Frontal cortex (tissue), 4 donors: Measurements from ENCODE around the gene KLK6. TPM values are rescaled to one million over a fixed set of nuclear protein-coding genes. Genes with fewer than 3 reads are reported as not detected.

Experiments
- DNase-seq, 2 donors: peaks; one replicate each; pipeline ENCODE4 v3.0.0; 2012; ENCODE audit warnings: low spot score in 2 of 2
- FAIRE-seq: peaks from 2 replicates; lab custom pipeline; 2012; peaks lifted over from hg19 to GRCh38; lab: Jason Lieb, UNC
- total RNA-seq: library from RNA; depleted of rRNA; stranded (reverse); fragments of >200 nt; gene quantifications from one replicate; pipeline ENCODE4 v1.2.3, GENCODE V29; 2014
- donor health status: control.
- donor health status: control.
- donor health status: control.

The KLK6 gene
- total RNA-seq, 1 donor from 2014 or later = not detected

DNA sequence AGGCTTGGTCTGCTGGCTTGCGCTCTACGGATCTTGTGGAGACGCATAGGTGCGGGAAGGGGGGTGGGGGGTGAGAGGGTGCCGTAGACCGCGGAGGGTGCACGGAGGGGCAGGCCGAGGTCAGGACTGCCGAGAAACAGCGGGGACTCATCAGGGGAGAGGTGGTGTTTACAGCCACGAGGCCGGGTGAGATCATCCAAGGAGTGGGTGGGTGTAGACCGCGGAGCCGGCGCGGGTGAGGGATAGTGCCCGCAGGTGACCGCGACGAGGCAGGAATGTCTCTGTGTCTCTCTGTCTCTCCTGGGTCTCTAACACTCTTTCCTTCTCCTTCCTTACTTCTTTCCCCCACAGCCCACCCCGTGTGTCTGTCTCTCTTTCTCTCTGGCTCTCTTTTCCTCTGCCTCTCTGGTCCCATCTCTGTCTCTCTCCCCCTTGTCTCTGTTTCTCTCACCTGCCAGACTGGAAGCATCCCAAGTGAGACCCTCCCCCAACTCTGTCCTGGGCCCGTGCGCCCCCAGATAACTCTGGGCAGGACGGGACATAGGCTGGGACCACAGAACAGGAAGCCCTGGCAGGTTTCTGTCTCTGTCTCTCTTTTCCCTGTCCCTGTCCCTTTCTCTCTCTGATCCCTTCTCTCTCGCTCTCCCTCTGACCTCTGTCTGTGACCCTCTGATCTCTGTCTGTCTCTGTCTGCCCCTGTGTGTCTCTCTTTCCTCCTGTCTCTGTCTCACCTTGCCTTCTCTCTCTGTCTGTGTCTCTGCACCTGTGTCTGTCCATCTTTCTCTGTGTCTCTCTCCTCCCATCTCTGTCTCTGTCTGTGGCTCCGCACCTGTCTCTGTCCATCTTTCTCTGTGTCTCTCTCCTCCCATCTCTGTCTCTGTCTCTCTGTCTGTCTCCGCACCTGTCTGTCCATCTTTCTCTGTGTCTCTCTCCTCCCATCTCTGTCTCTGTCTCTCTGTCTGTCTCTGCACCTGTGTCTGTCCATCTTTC, 56.4 kb downstream of the KLK6 start:
- FAIRE-seq (no peak), DNase-seq (no peak)

DNA sequence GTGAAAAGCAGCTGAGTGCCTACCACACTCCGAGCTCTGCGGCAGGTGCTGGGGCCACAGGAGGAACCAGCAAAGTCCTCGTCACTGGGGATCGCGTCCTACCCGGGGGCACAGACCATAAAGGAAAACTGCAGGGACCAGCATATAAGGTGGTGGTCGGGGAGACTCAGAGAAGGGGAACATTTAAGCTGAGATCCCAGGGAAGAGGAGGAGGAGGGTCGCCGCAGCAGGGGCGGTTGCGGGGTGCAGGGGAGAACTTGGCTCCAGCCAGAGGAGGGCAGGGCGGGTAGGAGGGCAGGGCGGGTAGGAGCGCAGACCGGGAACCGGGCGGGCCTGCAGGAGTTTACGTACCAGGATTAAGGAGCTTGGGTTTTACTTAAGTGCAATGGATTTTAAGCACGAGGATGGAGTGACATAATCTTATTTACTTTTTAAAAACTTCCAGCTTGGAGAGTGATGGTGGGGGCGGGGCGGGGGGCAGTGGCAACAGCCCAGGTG, 57.2 kb downstream of the KLK6 start:
- FAIRE-seq (no peak), DNase-seq (no peak)

DNA sequence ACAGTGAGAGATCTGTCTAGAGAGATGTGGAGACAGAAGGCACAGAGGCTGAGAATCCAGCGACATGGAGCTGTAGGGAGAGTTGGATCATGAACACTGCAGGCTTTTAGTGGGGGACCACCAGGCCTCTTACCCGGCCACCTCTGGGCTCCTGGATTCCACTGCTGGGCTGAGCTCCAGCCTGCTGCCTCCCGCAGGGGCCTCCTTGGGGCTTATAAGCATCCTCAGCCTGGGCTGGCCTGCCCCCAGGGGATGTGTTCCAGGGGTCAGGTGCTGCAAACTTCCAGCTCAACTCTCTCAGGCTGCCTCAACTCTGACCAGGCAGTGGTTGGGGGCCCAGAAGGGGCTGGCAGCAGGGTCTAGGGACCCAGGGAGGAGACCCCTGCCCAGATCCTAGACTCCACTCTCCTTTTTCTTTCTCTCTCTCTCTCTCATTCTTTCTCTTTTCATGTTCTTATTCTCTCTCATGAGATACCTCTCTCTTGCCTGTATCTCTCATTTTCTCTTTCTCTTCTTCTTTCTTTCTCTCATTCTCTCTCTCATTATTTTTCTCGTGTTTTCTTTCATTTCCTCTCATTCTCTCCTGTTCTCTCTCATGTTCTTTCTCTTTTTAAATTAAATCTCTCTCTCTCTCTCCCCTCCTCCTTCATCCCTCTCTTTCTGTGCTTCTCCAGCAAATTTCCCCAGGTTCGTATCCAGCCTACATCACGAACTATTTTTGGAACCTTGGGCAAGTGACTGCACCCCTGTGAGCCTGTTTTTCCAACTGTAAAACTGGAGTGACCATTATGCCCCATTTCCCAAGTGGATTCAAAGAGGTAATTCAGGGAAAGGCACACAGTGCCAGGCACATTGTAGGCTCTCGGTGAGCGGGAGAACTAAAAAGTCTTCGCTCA, 57.9 kb downstream of the KLK6 start, which contains the start of gene KLK4:
TSS of gene KLK4 (minus strand) at position 190 of the 896 bp plus-strand sequence. CDS start 657 bp downstream, outside the sequence.
- FAIRE-seq (no peak), DNase-seq (no peak)

- FAIRE-seq (no peak), DNase-seq (no peak)
Observed at GRCh38 chr19:50910722-50911121, 58.7 kb downstream of the KLK6 start.

DNA sequence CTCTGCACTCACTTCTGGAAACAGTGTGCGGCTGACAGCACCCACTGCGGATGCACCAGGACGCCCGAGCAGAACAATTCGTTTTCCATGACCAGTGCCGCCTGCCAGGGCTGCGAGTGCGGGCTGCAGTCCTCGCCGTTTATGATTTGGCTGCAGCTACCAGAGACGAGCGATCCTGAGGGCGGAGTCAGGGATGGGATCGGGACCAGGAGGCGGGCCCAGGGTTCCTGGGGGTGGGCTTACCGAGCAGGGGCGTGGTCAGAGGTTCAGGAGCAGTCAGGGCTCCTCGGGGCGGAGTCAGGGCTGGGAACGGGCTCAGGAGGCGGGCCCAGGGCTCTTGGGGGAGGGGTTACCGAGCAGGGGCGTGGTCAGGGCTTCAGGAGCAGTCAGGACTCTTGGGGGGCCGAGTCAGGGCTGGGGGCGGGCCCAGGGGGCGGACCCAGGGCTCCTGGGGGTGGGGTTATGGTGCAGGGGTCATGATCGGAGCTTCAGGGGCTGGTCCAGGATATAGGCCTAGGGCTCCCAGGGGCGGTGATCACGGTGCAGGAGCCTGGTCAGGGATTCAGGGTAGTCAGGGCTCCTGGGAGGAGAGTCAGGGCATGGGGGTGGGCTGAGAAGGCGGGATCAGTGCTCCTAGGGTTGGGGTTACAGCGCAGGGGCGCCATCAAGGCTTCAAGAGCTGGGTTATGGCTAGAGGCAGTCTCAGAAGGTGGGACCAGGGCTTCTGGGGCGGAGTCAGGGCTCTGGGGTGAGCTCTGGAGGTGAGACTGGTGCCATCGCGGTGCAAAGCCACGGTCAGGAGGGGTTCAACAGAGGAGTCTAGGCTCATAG, 59.9 kb downstream of the KLK6 start:
- FAIRE-seq (no peak), DNase-seq (peak in 1 of 2 donors; percentile 36)

Other genes with a start within 250 kb of the KLK6 start
- 18.3 TPM for gene SHANK1, start 249.8 kb downstream of the KLK6 start, total RNA-seq
- gene CLEC11A, start 246.2 kb downstream of the KLK6 start, total RNA-seq = 2.4 TPM
- gene GPR32, start 199.1 kb downstream of the KLK6 start, total RNA-seq = not detected
- gene ACP4, start 179.2 kb downstream of the KLK6 start, total RNA-seq = not detected
- not detected for gene KLK1, start 145.8 kb downstream of the KLK6 start, total RNA-seq
- not detected for gene KLK15, start 136.0 kb downstream of the KLK6 start, total RNA-seq
- not detected for gene KLK3, start 114.7 kb downstream of the KLK6 start, total RNA-seq
- not detected for gene KLK2, start 96.2 kb downstream of the KLK6 start, total RNA-seq
- not detected for gene KLK4, start 58.2 kb downstream of the KLK6 start, total RNA-seq
- gene KLK5, start 16.6 kb downstream of the KLK6 start, total RNA-seq = not detected
- not detected for gene KLK7, start 14.3 kb upstream of the KLK6 start, total RNA-seq
- not detected for gene KLK8, start 32.0 kb upstream of the KLK6 start, total RNA-seq
- not detected for gene KLK10, start 50.1 kb upstream of the KLK6 start, total RNA-seq
- gene KLK11, start 57.0 kb upstream of the KLK6 start, total RNA-seq = not detected
- not detected for gene KLK12, start 65.4 kb upstream of the KLK6 start, total RNA-seq
- gene KLK13, start 95.5 kb upstream of the KLK6 start, total RNA-seq = not detected
- not detected for gene KLK14, start 113.3 kb upstream of the KLK6 start, total RNA-seq
- 4.1 TPM for gene CTU1, start 138.8 kb upstream of the KLK6 start, total RNA-seq
- gene SIGLEC9, start 155.3 kb upstream of the KLK6 start, total RNA-seq = 0.41 TPM
- under 0.01 TPM for gene SIGLEC7, start 172.7 kb upstream of the KLK6 start, total RNA-seq